Measurements from ENCODE around the gene MAPK10. TPM values are rescaled to one million over a fixed set of nuclear protein-coding genes. Genes with fewer than 3 reads are reported as not detected.
A peak's percentile ranks its signal among the peaks of the same experiment; 100 is the strongest.

Gene MAPK10
- total RNA-seq, 1 donor from 2014 or later, result 2.2 TPM

GRCh38 chr4:85963231-85963630, 396.6 kb downstream of the MAPK10 start:
- no peak overlapping the region for H3K4me3 ChIP-seq (ENCODE audit: low read depth, low read length)
- DNase-seq (ENCODE audit: low read depth), result no peak
- no peak for TF ChIP-seq CTCF (conservative IDR thresholded peaks at IDR 0.05; ENCODE audit: low read depth, low read length)

GRCh38 chr4:85961887-85962286, 398.0 kb downstream of the MAPK10 start:
- no peak for DNase-seq (ENCODE audit: low read depth)
- TF ChIP-seq CTCF (conservative IDR thresholded peaks at IDR 0.05; ENCODE audit: low read depth, low read length), result no peak
- H3K4me3 ChIP-seq (ENCODE audit: low read depth, low read length), result no peak overlapping the region

- peak overlapping the region; percentile 18 for H3K4me3 ChIP-seq (ENCODE audit: low read depth, low read length)
- no peak for TF ChIP-seq CTCF (conservative IDR thresholded peaks at IDR 0.05; ENCODE audit: low read depth, low read length)
- DNase-seq (ENCODE audit: low read depth), result no peak
Measured at GRCh38 chr4:85956293-85956945, 403.4 kb downstream of the MAPK10 start.

- TF ChIP-seq CTCF (conservative IDR thresholded peaks at IDR 0.05; ENCODE audit: low read depth, low read length), result no peak
- no peak overlapping the region for H3K4me3 ChIP-seq (ENCODE audit: low read depth, low read length)
- DNase-seq (ENCODE audit: low read depth), result no peak
Measured at GRCh38 chr4:85955620-85956292, 404.1 kb downstream of the MAPK10 start.

GRCh38 chr4:85953651-85954018, 406.2 kb downstream of the MAPK10 start:
- no peak overlapping the region for H3K4me3 ChIP-seq (ENCODE audit: low read depth, low read length)
- peak; percentile 73 for DNase-seq (ENCODE audit: low read depth)
- TF ChIP-seq CTCF (conservative IDR thresholded peaks at IDR 0.05; ENCODE audit: low read depth, low read length), result no peak

GRCh38 chr4:85952972-85953650, 406.7 kb downstream of the MAPK10 start:
- TF ChIP-seq CTCF (conservative IDR thresholded peaks at IDR 0.05; ENCODE audit: low read depth, low read length), result no peak
- no peak for DNase-seq (ENCODE audit: low read depth)
- H3K4me3 ChIP-seq (ENCODE audit: low read depth, low read length), result no peak overlapping the region

Measured in epithelial cell of proximal tubule (primary cell).